Stomach smooth muscle (tissue), 2 donors: ENCODE results near the gene CHMP3.
"Not testable (repeated sequence)": the region's sequence is repeated elsewhere in the genome, so short reads cannot be mapped to it uniquely, and the experiment has no call there.

Experiments used
- H3K27ac ChIP-seq: one replicate; pipeline ENCODE4 v1.7.0; 2013; ENCODE audit warnings: mild to moderate bottlenecking, low read length, inconsistent platforms
- H3K27me3 ChIP-seq, 2 donors: one replicate each; pipeline ENCODE4 v1.7.0; 2013; ENCODE audit warnings: low read length in 2 of 2; ENCODE audit not compliant: insufficient read depth in 2 of 2, control insufficient read depth in 1 of 2
- H3K36me3 ChIP-seq, 2 donors: one replicate each; pipeline ENCODE4 v1.7.0; 2013; ENCODE audit warnings: low read length in 2 of 2; ENCODE audit not compliant: control insufficient read depth in 2 of 2, insufficient read depth in 2 of 2
- H3K4me1 ChIP-seq: one replicate; pipeline ENCODE4 v1.7.0; 2013; ENCODE audit warnings: low read length; ENCODE audit not compliant: control insufficient read depth, insufficient read depth
- H3K4me3 ChIP-seq, 2 donors: one replicate each; pipeline ENCODE4 v1.7.0; 2013; ENCODE audit warnings: low read length in 2 of 2
- H3K9ac ChIP-seq, 2 donors: one replicate each; pipeline ENCODE4 v1.7.0; 2013; ENCODE audit warnings: low read length in 2 of 2, mild to moderate bottlenecking in 1 of 2
- H3K9me3 ChIP-seq, 2 donors: one replicate each; pipeline ENCODE4 v1.7.0; 2013; ENCODE audit warnings: low read length in 2 of 2; ENCODE audit not compliant: control insufficient read depth in 2 of 2
- donor health status: healthy.
- donor health status: Pancreatic carcinoma.

CHMP3 gene

DNA sequence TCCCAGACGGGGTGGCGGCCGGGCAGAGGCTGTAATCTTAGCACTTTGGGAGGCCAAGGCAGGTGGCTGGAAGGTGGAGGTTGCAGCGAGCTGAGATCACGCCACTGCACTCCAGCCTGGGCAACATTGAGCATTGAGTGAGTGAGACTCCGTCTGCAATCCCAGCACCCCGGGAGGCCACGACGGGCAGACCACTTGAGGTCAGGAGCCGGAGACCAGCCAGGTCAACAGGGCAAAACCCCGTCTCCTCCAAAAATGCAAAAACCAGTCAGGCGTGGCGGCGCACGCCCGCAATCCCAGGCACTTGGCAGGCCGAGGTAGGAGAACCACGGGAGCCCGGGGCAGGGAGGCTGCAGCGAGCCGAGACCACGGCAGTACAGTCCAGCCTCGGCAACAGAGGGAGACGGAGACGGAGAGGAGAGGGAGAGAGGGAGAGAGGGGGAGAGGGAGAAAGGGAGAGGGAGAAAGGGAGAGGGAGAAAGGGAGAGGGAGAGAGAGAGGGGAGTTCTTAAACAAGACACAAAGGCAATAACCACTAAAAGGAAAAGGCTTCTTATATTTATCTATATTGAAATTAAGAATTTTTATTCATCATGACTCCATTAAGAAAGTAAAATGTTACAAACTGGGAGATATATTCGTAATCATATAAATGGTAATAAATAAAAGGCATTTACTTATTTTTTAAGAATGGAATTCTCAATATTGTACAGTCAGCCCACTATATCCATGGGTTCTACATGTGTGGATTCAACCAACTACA, 13.1 kb downstream of the CHMP3 start:
- not testable (repeated sequence) for H3K27me3 ChIP-seq, H3K4me3 ChIP-seq, H3K36me3 ChIP-seq, H3K9me3 ChIP-seq, H3K4me1 ChIP-seq, H3K27ac ChIP-seq, H3K9ac ChIP-seq

DNA sequence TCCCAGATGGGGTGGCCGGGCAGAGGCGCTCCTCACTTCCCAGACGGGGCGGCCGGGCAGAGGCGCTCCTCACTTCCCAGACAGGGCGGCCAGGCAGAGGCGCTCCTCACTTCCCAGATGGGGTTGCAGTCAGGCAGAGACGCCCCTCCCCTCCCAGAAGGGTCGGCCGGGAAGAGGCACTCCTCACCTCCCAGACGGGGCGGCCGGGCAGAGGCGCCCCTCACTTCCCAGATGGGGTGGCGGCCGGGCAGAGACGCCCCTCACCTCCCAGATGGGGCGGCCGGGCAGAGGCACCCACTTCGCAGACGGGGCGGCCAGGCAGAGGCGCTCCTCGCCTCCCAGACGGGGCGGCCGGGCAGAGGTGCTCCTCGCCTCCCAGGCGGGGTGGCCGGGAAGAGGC, 13.8 kb downstream of the CHMP3 start:
- not testable (repeated sequence) for H3K27me3 ChIP-seq, H3K36me3 ChIP-seq, H3K27ac ChIP-seq, H3K9ac ChIP-seq, H3K9me3 ChIP-seq, H3K4me1 ChIP-seq, H3K4me3 ChIP-seq

DNA sequence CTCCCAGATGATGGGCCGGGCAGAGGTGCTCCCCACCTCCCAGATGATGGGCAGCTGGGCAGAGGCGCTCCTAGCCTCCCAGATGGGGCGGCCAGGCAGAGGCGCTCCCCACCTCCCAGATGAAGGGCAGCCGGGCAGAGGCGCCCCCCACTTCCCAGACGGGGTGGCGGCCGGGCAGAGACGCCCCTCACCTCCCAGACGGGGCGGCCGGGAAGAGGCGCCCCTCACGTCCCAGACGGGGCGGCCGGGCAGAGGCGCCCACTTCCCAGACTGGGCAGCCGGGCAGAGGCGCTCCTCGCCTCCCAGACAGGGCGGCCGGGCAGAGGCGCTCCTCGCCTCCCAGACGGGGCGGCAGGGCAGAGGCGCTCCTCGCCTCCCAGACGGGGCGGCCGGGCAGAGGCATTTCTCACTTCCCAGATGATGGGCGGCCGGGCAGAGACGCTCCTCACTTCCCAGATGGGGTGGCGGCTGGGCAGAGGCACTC, 14.3 kb downstream of the CHMP3 start:
- H3K4me1 ChIP-seq, H3K9ac ChIP-seq, H3K36me3 ChIP-seq, H3K27me3 ChIP-seq, H3K27ac ChIP-seq, H3K9me3 ChIP-seq, H3K4me3 ChIP-seq: not testable (repeated sequence)

DNA sequence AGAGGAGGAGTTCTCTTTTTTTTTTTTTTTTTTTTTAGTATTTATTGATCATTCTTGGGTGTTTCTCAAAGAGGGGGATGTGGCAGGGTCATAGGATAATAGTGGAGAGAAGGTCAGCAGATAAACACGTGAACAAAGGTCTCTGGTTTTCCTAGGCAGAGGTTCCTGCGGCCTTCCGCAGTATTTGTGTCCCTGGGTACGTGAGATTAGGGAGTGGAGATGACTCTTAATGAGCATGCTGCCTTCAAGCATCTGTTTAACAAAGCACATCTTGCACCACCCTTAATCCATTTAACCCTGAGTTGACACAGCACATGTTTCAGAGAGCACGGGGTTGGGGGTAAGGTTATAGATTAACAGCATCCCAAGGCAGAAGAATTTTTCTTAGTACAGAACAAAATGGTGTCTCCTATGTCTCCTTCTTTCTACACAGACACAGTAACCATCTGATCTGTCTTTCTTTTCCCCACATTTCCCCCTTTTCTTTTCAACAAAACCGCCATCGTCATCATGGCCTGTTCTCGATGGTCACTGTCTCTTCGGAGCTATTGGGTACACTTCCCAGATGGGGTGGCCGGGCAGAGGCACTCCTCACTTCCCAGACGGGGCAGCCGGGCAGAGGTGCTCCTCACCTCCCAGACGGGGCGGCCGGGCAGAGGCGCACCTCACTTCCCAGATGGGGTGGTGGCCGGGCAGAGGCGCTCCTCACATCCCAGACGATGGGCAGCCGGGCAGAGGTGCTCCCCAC, 14.9 kb downstream of the CHMP3 start:
- H3K9me3 ChIP-seq, H3K27me3 ChIP-seq, H3K9ac ChIP-seq: not testable (repeated sequence)

DNA sequence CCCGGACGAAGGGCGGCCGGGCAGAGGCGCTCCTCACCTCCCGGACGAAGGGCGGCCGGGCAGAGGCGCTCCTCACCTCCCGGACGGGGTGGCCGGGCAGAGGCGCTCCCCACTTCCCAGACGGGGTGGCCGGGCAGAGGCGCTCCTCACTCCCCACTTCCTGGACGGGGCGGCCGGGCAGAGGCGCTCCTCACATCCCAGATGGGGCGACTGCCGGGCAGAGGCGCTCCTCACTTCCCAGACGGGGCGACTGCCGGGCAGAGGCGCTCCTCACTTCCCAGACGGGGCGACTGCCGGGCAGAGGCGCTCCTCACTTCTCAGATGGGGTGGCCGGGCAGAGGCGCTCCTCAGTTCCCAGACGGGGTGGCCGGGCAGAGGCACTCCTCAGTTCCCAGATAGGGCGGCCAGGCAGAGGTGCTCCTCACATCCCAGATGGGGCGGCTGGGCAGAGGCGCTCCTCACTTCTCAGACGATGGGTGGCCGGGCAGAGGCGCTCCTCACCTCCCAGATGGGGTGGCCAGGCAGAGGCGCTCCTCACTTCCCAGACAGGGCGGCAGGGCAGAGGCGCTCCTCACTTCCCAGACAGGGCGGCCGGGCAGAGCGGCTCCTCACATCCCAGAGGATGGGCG, 17.8 kb downstream of the CHMP3 start:
- not testable (repeated sequence) for H3K36me3 ChIP-seq, H3K27ac ChIP-seq, H3K9me3 ChIP-seq

More for the DNA sequence above, 14.9 kb downstream of the CHMP3 start:
- not testable (repeated sequence) for H3K4me3 ChIP-seq, H3K27ac ChIP-seq, H3K36me3 ChIP-seq, H3K4me1 ChIP-seq

DNA sequence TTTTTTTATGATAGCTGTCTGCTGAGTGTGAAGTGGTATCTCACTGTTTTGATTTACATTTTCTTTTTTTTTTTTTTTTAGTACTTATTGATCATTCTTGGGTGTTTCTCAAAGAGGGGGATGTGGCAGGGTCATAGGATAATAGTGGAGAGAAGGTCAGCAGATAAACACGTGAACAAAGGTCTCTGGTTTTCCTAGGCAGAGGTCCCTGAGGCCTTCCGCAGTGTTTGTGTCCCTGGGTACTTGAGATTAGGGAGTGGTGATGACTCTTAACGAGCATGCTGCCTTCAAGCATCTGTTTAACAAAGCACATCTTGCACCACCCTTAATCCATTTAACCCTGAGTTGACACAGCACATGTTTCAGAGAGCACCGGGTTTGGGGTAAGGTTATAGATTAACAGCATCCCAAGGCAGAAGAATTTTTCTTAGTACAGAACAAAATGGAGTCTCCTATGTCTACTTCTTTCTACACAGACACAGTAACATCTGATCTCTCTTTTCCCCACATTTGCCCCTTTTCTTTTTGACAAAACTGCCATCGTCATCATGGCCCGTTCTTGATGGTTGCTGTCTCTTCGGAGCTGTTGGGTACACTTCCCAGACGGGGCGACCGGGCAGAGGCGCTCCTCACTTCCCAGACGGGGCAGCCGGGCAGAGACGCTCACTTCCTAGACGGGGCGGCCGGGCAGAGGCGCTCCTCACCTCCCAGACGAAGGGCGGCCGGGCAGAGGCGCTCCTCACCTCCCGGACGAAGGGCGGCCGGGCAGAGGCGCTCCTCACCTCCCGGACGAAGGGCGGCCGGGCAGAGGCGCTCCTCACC, 18.8 kb downstream of the CHMP3 start:
- H3K9me3 ChIP-seq, H3K4me3 ChIP-seq, H3K27me3 ChIP-seq, H3K36me3 ChIP-seq, H3K27ac ChIP-seq, H3K4me1 ChIP-seq, H3K9ac ChIP-seq: not testable (repeated sequence)

More for the DNA sequence above, 17.8 kb downstream of the CHMP3 start:
- not testable (repeated sequence) for H3K4me1 ChIP-seq, H3K27me3 ChIP-seq, H3K9ac ChIP-seq, H3K4me3 ChIP-seq

GRCh38 chr2:86543793-86544192, 19.4 kb downstream of the CHMP3 start:
- Histone ChIP-seq H3K27ac (no peak overlapping the region), H3K36me3 (no peaks in the 10 kb centered on the region), H3K9me3 (no peaks in the 10 kb centered on the region), H3K4me1 (no peaks in the 10 kb centered on the region), H3K27me3 (no peaks in the 10 kb centered on the region), H3K4me3 (no peak overlapping the region), H3K9ac (no peak overlapping the region)

DNA sequence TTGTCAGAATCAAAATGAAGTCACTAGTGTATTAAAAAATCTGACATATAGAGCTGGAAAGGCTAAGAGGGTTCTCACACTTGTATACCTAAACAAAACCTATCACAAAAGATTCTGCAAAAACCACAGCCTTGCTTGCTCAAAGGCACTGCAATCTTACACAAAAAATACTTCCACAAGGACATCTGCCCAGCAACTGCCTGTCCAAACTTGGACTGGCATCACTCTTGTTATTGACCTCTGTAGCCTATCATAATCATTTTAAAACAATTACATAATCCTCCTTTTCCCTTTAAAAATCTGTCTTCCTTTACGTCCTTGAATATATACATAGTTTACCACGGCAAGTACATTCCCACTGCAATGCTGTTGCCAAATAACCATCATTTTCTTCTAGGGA, 19.9 kb downstream of the CHMP3 start:
- H3K27ac ChIP-seq: no peak overlapping the region
- H3K36me3 ChIP-seq: no peaks in the 10 kb centered on the region
- no peak overlapping the region for H3K9ac ChIP-seq
- H3K4me1 ChIP-seq: no peaks in the 10 kb centered on the region
- no peaks in the 10 kb centered on the region for H3K27me3 ChIP-seq
- H3K9me3 ChIP-seq: no peaks in the 10 kb centered on the region
- no peak overlapping the region for H3K4me3 ChIP-seq

GRCh38 chr2:86542814-86543213, 20.4 kb downstream of the CHMP3 start:
- Histone ChIP-seq H3K4me3 (no peak overlapping the region), H3K9me3 (no peaks in the 10 kb centered on the region), H3K36me3 (no peaks in the 10 kb centered on the region), H3K27me3 (no peaks in the 10 kb centered on the region), H3K9ac (no peak overlapping the region), H3K27ac (no peak overlapping the region), H3K4me1 (no peaks in the 10 kb centered on the region)

DNA sequence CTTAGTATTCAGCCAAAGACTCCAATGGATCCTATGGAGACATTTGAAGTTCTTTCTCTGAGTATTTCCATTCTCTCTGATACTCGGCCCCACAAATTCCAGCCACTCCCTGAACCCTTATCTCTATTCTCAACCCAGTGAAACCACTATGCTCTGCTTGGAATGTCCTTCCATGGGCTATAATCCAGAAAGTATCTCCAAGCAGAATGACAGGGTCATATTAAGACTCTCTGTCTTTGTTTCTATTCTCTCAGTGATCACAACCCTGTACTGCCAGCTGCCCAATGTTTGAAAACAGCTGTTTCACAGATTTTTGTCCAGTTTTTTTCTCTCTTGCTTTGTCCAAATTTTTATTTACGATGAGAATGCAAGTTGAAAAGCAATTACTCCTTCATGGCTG, 21.9 kb downstream of the CHMP3 start:
- Histone ChIP-seq H3K4me1 (no peaks in the 10 kb centered on the region), H3K27me3 (no peaks in the 10 kb centered on the region), H3K4me3 (no peak overlapping the region), H3K9ac (no peak overlapping the region), H3K27ac (no peak overlapping the region), H3K9me3 (no peaks in the 10 kb centered on the region), H3K36me3 (no peaks in the 10 kb centered on the region)
